ENCODE measurements around the gene CFHR4. TPM values are rescaled to one million over a fixed set of nuclear protein-coding genes. Genes with fewer than 3 reads are reported as not detected.

The CFHR4 gene
- total RNA-seq, 1 experiment from 2014 or later, result not detected

Other genes starting within 250 kb of the CFHR4 start
- 80.6 and 84.2 TPM in 2 replicates for gene CFH, start 236.0 kb upstream of the CFHR4 start, total RNA-seq (2014; rRNA removed; shearing (Covaris generic))
- gene CFHR3, start 113.2 kb upstream of the CFHR4 start, total RNA-seq (2014; rRNA removed; shearing (Covaris generic)), result 0.77 and 0.99 TPM in 2 replicates
- gene CFHR1, start 68.3 kb upstream of the CFHR4 start, total RNA-seq (2014; rRNA removed; shearing (Covaris generic)), result 0.10 TPM in 1 of 2 replicates, not detected in the other
- gene CFHR2, start 55.7 kb downstream of the CFHR4 start, total RNA-seq (2014; rRNA removed; shearing (Covaris generic)), result not detected in 2 replicates
- not detected in 2 replicates for gene CFHR5, start 89.5 kb downstream of the CFHR4 start, total RNA-seq (2014; rRNA removed; shearing (Covaris generic))
- gene F13B, start 179.2 kb downstream of the CFHR4 start, total RNA-seq (2014; rRNA removed; shearing (Covaris generic)), result 0.16 TPM in 1 of 2 replicates, not detected in the other